Neural cell (in vitro differentiated cells): ENCODE data around the gene DNAJB12. TPM values are rescaled to one million over a fixed set of nuclear protein-coding genes. Genes with fewer than 3 reads are reported as not detected.

Experiments used
- H2AFZ ChIP-seq: fragments of 200-600, 300-800 bp; sonication (generic), shearing (Covaris generic); 2 replicates; pipeline ENCODE4 v1.6.0; 2014; ENCODE audit warnings: low read depth, mild to moderate bottlenecking, antibody characterized with exemption, low read length, moderate library complexity
- H3F3A ChIP-seq: fragments of 200-600 bp; shearing (Covaris generic); 2 replicates; pipeline ENCODE4 v1.6.1; 2016; ENCODE audit warnings: mild to moderate bottlenecking, moderate library complexity, mixed read lengths, antibody characterized with exemption, low read length; ENCODE audit not compliant: insufficient read depth, poor library complexity, severe bottlenecking
- H3K27ac ChIP-seq: fragments of 200-600, 300-800 bp; sonication (generic), shearing (Covaris generic); 2 replicates; pipeline ENCODE4 v1.5.1; 2014; ENCODE audit warnings: mild to moderate bottlenecking, low read length, moderate library complexity
- H3K27me3 ChIP-seq: fragments of 300-800, 200-600 bp; sonication (generic), shearing (Covaris generic); 2 replicates; pipeline ENCODE4 v1.6.0; 2014; ENCODE audit warnings: mild to moderate bottlenecking, low read depth, low read length, moderate library complexity; ENCODE audit not compliant: insufficient read depth
- H3K36me3 ChIP-seq: fragments of 300-800, 200-600 bp; sonication (generic), shearing (Covaris generic); 2 replicates; pipeline ENCODE4 v1.5.1; 2014; ENCODE audit warnings: mild to moderate bottlenecking, antibody characterized with exemption, low read length, moderate library complexity; ENCODE audit not compliant: insufficient read depth
- H3K4me2 ChIP-seq: fragments of 300-800, 200-600 bp; sonication (generic), shearing (Covaris generic); 2 replicates; pipeline ENCODE4 v1.6.0; 2014; ENCODE audit warnings: mild to moderate bottlenecking, low read length
- H3K4me3 ChIP-seq: fragments of 300-800, 200-600 bp; sonication (generic), shearing (Covaris generic); 2 replicates; pipeline ENCODE4 v1.5.1; 2014; ENCODE audit warnings: mild to moderate bottlenecking, low read length, moderate library complexity
- H3K79me2 ChIP-seq: fragments of 200-600 bp; shearing (Covaris generic); replicated peaks from 2 replicates; pipeline ENCODE4 v1.6.0; 2014; ENCODE audit warnings: mild to moderate bottlenecking, low read length, moderate library complexity; ENCODE audit not compliant: insufficient read depth
- H3K9ac ChIP-seq: fragments of 300-800, 200-600 bp; sonication (generic), shearing (Covaris generic); 2 replicates; pipeline ENCODE4 v1.6.1; 2016; ENCODE audit warnings: mild to moderate bottlenecking, low read length, mixed read lengths
- H3K9me2 ChIP-seq: fragments of 200-600 bp; shearing (Covaris generic); 2 replicates; pipeline ENCODE4 v1.6.1; 2016; ENCODE audit warnings: mild to moderate bottlenecking, low read length, mixed read lengths; ENCODE audit not compliant: insufficient read depth
- H3K9me3 ChIP-seq: fragments of 200-600, 300-800 bp; sonication (generic), shearing (Covaris generic); 2 replicates; pipeline ENCODE4 v1.6.1; 2016; ENCODE audit warnings: mild to moderate bottlenecking, mixed run types, low read length, moderate library complexity, mixed read lengths
- H4K20me1 ChIP-seq: fragments of 200-600 bp; shearing (Covaris generic); 2 replicates; pipeline ENCODE4 v1.6.1; 2016; ENCODE audit warnings: mild to moderate bottlenecking, mixed run types; ENCODE audit not compliant: insufficient read depth
- EP300 ChIP-seq: fragments of 450-650 bp; conservative IDR thresholded peaks from 2 replicates; pipeline ENCODE4 v1.6.1; 2014; ENCODE audit warnings: antibody characterized with exemption, mild to moderate bottlenecking, moderate library complexity; ENCODE audit not compliant: poor library complexity, severe bottlenecking
- EZH2 ChIP-seq: fragments of 200-600, 300-800 bp; shearing (Covaris generic), sonication (generic); IDR thresholded peaks from 2 replicates; pipeline ENCODE4 v1.6.1; 2014; ENCODE audit warnings: antibody characterized with exemption, low read length, borderline replicate concordance, mild to moderate bottlenecking; ENCODE audit not compliant: insufficient read depth, poor library complexity, severe bottlenecking
- MXI1 ChIP-seq: fragments of 450-650 bp; conservative IDR thresholded peaks from 2 replicates; pipeline ENCODE4 v1.6.1; 2014; ENCODE audit warnings: antibody characterized with exemption, mild to moderate bottlenecking; ENCODE audit not compliant: poor library complexity, severe bottlenecking
- POLR2AphosphoS5 ChIP-seq: IDR thresholded peaks from 2 replicates; pipeline ENCODE4 v1.6.1; 2012
- RAD21 ChIP-seq: fragments of 450-650 bp; conservative IDR thresholded peaks from 2 replicates; pipeline ENCODE4 v1.6.1; 2014; ENCODE audit warnings: antibody characterized with exemption, mild to moderate bottlenecking, moderate library complexity
- REST ChIP-seq: IDR thresholded peaks from 2 replicates; pipeline ENCODE4 v1.6.1; 2012; ENCODE audit warnings: borderline replicate concordance
- SMC3 ChIP-seq: fragments of 450-650 bp; conservative IDR thresholded peaks from 2 replicates; pipeline ENCODE4 v1.6.1; 2014; ENCODE audit warnings: antibody characterized with exemption, mild to moderate bottlenecking, moderate library complexity; ENCODE audit not compliant: poor library complexity
- TAF1 ChIP-seq: IDR thresholded peaks from 2 replicates; pipeline ENCODE4 v1.6.1; 2012; ENCODE audit warnings: low read depth
- polyA plus RNA-seq: library from polyadenylated mRNA; depleted of rRNA; stranded (reverse); fragments of >200 nt; gene quantifications from 2 replicates; pipeline ENCODE4 v1.2.3, GENCODE V29; 2014
- TF ChIP-seq, protein P1 (sequence below): fragments of 450-650 bp; IDR thresholded peaks from 2 replicates; pipeline ENCODE4 v1.5.1; 2014; ENCODE audit warnings: antibody characterized with exemption, mild to moderate bottlenecking, moderate library complexity; ENCODE audit not compliant: poor library complexity, severe bottlenecking

The DNAJB12 gene
- polyA plus RNA-seq, 1 donor from 2014 or later: 24.5 TPM

DNA sequence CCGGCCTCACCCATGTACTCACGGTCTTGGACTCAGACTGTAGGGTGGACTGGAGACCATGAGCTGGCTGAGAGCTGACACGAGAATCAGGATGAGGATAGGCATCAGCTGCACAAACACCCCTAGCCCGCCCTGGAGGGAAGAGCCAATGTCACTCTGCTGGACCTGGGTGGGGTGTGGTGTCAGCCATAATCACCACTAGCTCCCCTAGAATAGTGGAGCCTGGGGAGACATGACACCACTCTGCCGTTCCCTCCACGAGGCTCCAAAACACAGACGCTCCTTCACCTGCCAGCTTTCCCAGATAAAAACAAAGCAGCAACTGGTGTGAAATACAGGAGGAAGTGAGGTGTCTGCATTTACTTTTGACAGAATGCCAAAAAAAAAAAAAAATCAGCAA is 16.5 kb downstream of the DNAJB12 start:
- no peaks in the 10 kb centered on the region for H3K27me3 ChIP-seq
- no peak overlapping the region for H3K4me2 ChIP-seq
- no peaks in the 10 kb centered on the region for H3K9me3 ChIP-seq
- H2AFZ ChIP-seq: no peak overlapping the region
- H3K9me2 ChIP-seq: no peaks in the 10 kb centered on the region
- H3F3A ChIP-seq: no peaks in the 10 kb centered on the region
- H4K20me1 ChIP-seq: no peaks in the 10 kb centered on the region
- H3K36me3 ChIP-seq: peaks cover 5% of the 10 kb centered on the region
- no peak overlapping the region for H3K27ac ChIP-seq
- H3K79me2 ChIP-seq: no peaks in the 10 kb centered on the region
- H3K9ac ChIP-seq: no peak overlapping the region
- TF ChIP-seq RAD21: no peak
- TF ChIP-seq, protein P1, sequence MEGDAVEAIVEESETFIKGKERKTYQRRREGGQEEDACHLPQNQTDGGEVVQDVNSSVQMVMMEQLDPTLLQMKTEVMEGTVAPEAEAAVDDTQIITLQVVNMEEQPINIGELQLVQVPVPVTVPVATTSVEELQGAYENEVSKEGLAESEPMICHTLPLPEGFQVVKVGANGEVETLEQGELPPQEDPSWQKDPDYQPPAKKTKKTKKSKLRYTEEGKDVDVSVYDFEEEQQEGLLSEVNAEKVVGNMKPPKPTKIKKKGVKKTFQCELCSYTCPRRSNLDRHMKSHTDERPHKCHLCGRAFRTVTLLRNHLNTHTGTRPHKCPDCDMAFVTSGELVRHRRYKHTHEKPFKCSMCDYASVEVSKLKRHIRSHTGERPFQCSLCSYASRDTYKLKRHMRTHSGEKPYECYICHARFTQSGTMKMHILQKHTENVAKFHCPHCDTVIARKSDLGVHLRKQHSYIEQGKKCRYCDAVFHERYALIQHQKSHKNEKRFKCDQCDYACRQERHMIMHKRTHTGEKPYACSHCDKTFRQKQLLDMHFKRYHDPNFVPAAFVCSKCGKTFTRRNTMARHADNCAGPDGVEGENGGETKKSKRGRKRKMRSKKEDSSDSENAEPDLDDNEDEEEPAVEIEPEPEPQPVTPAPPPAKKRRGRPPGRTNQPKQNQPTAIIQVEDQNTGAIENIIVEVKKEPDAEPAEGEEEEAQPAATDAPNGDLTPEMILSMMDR: no peak
- no peak for TF ChIP-seq SMC3
- no peak for TF ChIP-seq MXI1
- TF ChIP-seq POLR2AphosphoS5: no peak
- TF ChIP-seq EZH2: no peak
- TF ChIP-seq REST: no peak
- no peak for TF ChIP-seq TAF1
- TF ChIP-seq EP300: no peak
- no peak overlapping the region for H3K4me3 ChIP-seq

DNA sequence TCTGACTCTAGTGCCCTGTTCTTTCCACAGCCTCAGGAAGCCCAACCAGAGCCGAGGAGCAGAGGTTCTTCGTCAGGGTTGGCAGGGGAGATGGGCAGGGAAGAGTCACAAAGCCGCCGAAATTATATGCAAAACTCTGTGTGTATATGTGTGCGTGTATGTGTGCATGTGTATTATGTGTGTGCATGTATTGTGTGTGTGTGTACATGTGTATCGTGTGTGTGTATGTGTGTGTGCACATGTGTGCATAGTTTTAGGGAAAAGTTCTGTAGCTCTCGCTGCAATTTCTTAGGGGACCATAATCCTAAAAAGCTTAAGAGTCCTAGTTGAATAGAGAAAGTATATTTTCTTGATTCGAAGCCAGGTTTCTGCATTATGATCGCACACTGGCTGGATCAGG is 17.0 kb downstream of the DNAJB12 start:
- no peaks in the 10 kb centered on the region for H3K27me3 ChIP-seq
- no peak overlapping the region for H3K27ac ChIP-seq
- no peaks in the 10 kb centered on the region for H3F3A ChIP-seq
- H3K9me3 ChIP-seq: no peaks in the 10 kb centered on the region
- no peaks in the 10 kb centered on the region for H3K9me2 ChIP-seq
- TF ChIP-seq POLR2AphosphoS5 (no peak), SMC3 (no peak), EZH2 (no peak), MXI1 (no peak), REST (no peak), TAF1 (no peak), EP300 (no peak), RAD21 (no peak)
- TF ChIP-seq, protein P1: no peak
- no peaks in the 10 kb centered on the region for H3K79me2 ChIP-seq
- H2AFZ ChIP-seq: no peak overlapping the region
- H3K4me3 ChIP-seq: no peak overlapping the region
- H3K4me2 ChIP-seq: no peak overlapping the region
- no peak overlapping the region for H3K9ac ChIP-seq
- no peaks in the 10 kb centered on the region for H4K20me1 ChIP-seq
- peaks cover 5% of the 10 kb centered on the region for H3K36me3 ChIP-seq
